ENCODE measurements around the gene TRABD2B. TPM values are rescaled to one million over a fixed set of nuclear protein-coding genes. Genes with fewer than 3 reads are reported as not detected.

TRABD2B gene
- total and polyA plus RNA-seq, 2 experiments from 2014 or later: 1.00 to 2.3 TPM

DNA sequence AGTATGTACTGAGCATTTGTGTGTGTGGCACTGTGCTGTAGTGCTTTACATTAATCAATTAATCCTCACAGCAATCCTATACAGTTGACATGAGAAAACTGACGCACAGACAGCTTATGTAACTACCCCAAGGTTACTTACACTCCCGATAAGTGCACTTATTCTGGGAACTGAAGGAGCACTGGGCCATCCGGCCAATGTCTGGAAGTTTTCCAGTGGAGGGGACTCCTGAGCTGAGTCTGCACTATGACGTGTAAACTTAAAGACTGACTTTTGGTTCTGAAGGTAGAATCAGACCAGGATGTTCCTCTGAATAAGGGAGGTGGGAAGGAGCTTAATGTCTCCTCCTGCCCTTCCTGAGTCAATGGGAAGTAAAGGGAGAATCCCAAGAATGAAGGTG lies 12.2 kb downstream of the TRABD2B start:
- no peak overlapping the region for H3K4me3 ChIP-seq

DNA sequence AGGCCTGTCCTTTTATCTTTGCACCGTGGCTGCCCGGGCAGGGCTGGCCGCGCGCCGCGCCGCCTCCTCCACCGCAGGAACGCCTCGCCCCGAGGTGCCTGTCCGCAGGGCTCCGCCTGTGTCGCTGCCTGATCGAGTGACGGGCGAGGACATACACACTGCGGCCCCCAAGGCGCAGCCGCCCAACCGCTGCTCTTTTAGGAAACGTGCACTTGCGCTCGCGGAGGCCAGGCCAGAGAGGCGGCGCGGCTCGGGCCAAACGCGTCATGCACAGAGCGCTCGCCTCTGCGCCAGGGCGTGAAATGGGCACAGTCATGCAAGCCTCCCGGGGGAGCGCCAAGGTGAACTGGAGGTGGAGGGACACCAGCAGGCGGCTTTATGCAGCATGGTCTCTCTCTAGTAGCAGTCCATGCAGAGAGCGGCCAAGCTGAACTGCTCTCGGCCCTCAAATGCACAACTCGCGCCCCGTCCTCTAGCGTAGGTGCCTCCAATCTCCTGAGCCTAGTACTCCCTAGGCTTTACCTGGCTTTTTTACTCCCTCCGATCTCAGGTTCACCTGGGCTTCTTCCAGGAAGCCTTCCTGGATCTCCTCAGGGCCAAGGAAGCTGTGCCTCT lies 12.9 kb downstream of the TRABD2B start:
- Histone ChIP-seq H3K9me2 (replicated peaks; ENCODE audit: insufficient read depth) (no peaks in the 10 kb centered on the region), H3K79me2 (no peaks in the 10 kb centered on the region), H4K20me1 (ENCODE audit: insufficient read depth, poor library complexity, severe bottlenecking) (no peaks in the 10 kb centered on the region), H3K4me3 (no peak overlapping the region), H2AFZ (peak overlapping the region; percentile 42), H3K4me2 (peak overlapping the region; percentile 78), H3K27ac (no peak overlapping the region), H3K27me3 (peaks cover 27% of the 10 kb centered on the region), H3K36me3 (replicated peaks; ENCODE audit: insufficient read depth, low read depth) (no peaks in the 10 kb centered on the region), H3K4me1 (ENCODE audit: insufficient read depth) (peaks cover 14% of the 10 kb centered on the region), H3K9me3 (ENCODE audit: low read depth) (no peaks in the 10 kb centered on the region)
- 26% methylated on average over 46 of the region's 46 CpGs for WGBS (ENCODE audit: low lambda C conversion rate, missing lambda C conversion rate)
- no peak for DNase-seq (ENCODE audit: low spot score)
- TF ChIP-seq, protein P1, sequence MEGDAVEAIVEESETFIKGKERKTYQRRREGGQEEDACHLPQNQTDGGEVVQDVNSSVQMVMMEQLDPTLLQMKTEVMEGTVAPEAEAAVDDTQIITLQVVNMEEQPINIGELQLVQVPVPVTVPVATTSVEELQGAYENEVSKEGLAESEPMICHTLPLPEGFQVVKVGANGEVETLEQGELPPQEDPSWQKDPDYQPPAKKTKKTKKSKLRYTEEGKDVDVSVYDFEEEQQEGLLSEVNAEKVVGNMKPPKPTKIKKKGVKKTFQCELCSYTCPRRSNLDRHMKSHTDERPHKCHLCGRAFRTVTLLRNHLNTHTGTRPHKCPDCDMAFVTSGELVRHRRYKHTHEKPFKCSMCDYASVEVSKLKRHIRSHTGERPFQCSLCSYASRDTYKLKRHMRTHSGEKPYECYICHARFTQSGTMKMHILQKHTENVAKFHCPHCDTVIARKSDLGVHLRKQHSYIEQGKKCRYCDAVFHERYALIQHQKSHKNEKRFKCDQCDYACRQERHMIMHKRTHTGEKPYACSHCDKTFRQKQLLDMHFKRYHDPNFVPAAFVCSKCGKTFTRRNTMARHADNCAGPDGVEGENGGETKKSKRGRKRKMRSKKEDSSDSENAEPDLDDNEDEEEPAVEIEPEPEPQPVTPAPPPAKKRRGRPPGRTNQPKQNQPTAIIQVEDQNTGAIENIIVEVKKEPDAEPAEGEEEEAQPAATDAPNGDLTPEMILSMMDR (IDR thresholded peaks at IDR 0.05; ENCODE audit: poor library complexity): no peak
- TF ChIP-seq EZH2phosphoT487 (IDR thresholded peaks at IDR 0.05; ENCODE audit: low read depth, severe bottlenecking, unreplicated experiment) (no peak), EZH2 (IDR thresholded peaks at IDR 0.05; ENCODE audit: borderline replicate concordance) (no peak)

More for the DNA sequence above, 12.2 kb downstream of the TRABD2B start:
- H3K79me2 ChIP-seq: no peaks in the 10 kb centered on the region
- no peaks in the 10 kb centered on the region for H4K20me1 ChIP-seq (ENCODE audit: insufficient read depth, poor library complexity, severe bottlenecking)
- H2AFZ ChIP-seq: no peak overlapping the region
- H3K36me3 ChIP-seq (replicated peaks; ENCODE audit: insufficient read depth, low read depth): no peaks in the 10 kb centered on the region
- no peak overlapping the region for H3K4me2 ChIP-seq
- DNase-seq (ENCODE audit: low spot score): no peak
- no peak for TF ChIP-seq EZH2phosphoT487 (IDR thresholded peaks at IDR 0.05; ENCODE audit: low read depth, severe bottlenecking, unreplicated experiment)
- TF ChIP-seq, protein P1 (IDR thresholded peaks at IDR 0.05; ENCODE audit: poor library complexity): no peak
- no peak for TF ChIP-seq EZH2 (IDR thresholded peaks at IDR 0.05; ENCODE audit: borderline replicate concordance)
- peaks cover 14% of the 10 kb centered on the region for H3K4me1 ChIP-seq (ENCODE audit: insufficient read depth)
- WGBS (ENCODE audit: low lambda C conversion rate, missing lambda C conversion rate): 92% methylated on average over 4 of the region's 4 CpGs
- no peaks in the 10 kb centered on the region for H3K9me3 ChIP-seq (ENCODE audit: low read depth)
- H3K27ac ChIP-seq: no peak overlapping the region
- H3K27me3 ChIP-seq: peaks cover 27% of the 10 kb centered on the region
- H3K9me2 ChIP-seq (replicated peaks; ENCODE audit: insufficient read depth): no peaks in the 10 kb centered on the region

DNA sequence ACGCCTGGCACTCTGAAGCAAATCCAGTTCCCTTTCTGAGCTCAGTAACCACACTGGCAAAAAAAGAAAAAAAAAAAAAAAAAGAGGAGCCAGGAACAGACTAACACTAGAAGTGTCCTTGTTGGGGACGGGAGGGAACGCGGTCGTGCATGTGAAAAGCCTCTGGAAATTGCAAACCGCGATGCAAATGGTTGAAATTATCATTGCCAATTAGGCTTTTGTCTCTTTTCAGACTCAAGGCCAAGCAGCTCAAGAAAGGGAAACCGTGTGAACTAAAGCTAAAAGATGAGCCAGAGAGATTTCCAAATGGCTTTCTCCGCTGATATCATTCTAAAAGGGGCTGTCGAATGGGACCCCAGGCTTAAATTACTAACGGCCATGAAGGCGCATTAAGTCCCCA lies 13.5 kb downstream of the TRABD2B start:
- no peaks in the 10 kb centered on the region for H3K9me2 ChIP-seq (replicated peaks; ENCODE audit: insufficient read depth)
- peak overlapping the region; percentile 42 for H2AFZ ChIP-seq
- H3K36me3 ChIP-seq (replicated peaks; ENCODE audit: insufficient read depth, low read depth): no peaks in the 10 kb centered on the region
- TF ChIP-seq EZH2phosphoT487 (IDR thresholded peaks at IDR 0.05; ENCODE audit: low read depth, severe bottlenecking, unreplicated experiment): no peak
- TF ChIP-seq EZH2 (IDR thresholded peaks at IDR 0.05; ENCODE audit: borderline replicate concordance): no peak
- TF ChIP-seq, protein P1 (IDR thresholded peaks at IDR 0.05; ENCODE audit: poor library complexity): no peak
- no peak for DNase-seq (ENCODE audit: low spot score)
- H3K4me2 ChIP-seq: peak overlapping the region; percentile 78
- no peaks in the 10 kb centered on the region for H4K20me1 ChIP-seq (ENCODE audit: insufficient read depth, poor library complexity, severe bottlenecking)
- WGBS (ENCODE audit: low lambda C conversion rate, missing lambda C conversion rate): 46% methylated on average over 12 of the region's 12 CpGs
- H3K79me2 ChIP-seq: no peaks in the 10 kb centered on the region
- no peak overlapping the region for H3K27ac ChIP-seq
- H3K27me3 ChIP-seq: peaks cover 27% of the 10 kb centered on the region
- no peak overlapping the region for H3K4me3 ChIP-seq
- peaks cover 20% of the 10 kb centered on the region for H3K4me1 ChIP-seq (ENCODE audit: insufficient read depth)
- no peaks in the 10 kb centered on the region for H3K9me3 ChIP-seq (ENCODE audit: low read depth)

All from hepatocyte (in vitro differentiated cells).